GM12892 (cell line): ENCODE results near the gene NPM1.

Experiments
- POLR2A ChIP-seq: IDR thresholded peaks from 2 replicates; pipeline ENCODE4 v1.6.1; 2011; ENCODE audit warnings: low read depth, low read length, control low read depth
- POLR2AphosphoS5 ChIP-seq: IDR thresholded peaks from 2 replicates; pipeline ENCODE4 v1.6.1; 2011; ENCODE audit warnings: low read depth, low read length, control low read depth

- TF ChIP-seq POLR2A, result no peak
- TF ChIP-seq POLR2AphosphoS5, result no peak
These were observed 59.6 kb downstream of the NPM1 start for GRCh38 chr5:171447226-171447625.
